AG04450 (cell line): Measurements from ENCODE around the gene C1QL4. TPM values are rescaled to one million over a fixed set of nuclear protein-coding genes. Genes with fewer than 3 reads are reported as not detected.
A peak's percentile ranks its signal among the peaks of the same experiment; 100 is the strongest.

Experiments
- CTCF ChIA-PET: fragments of 300-600, 350-600 bp; formaldehyde crosslinking; extraction: SDS; loops from one replicate; lab custom pipeline; 2022; ENCODE audit warnings: antibody characterized with exemption, inconsistent platforms; lab: Charles Lee
- POLR2A ChIA-PET: fragments of 350-600 bp; formaldehyde crosslinking; extraction: SDS; loops from one replicate; lab custom pipeline; 2021; ENCODE audit warnings: antibody characterized with exemption, inconsistent platforms; lab: Yijun Ruan, JAX
- DNase-seq: peaks from one replicate; pipeline ENCODE4 v3.0.0-alpha.2; 2011; ENCODE audit warnings: low read depth, low spot score
- H3K27ac ChIP-seq: one replicate; pipeline ENCODE4 v1.5.1; 2012; ENCODE audit warnings: low read depth, low read length, control low read depth
- H3K27me3 ChIP-seq: one replicate; pipeline ENCODE4 v1.6.0; 2012; ENCODE audit warnings: low read length; ENCODE audit not compliant: control insufficient read depth, insufficient read depth
- H3K4me3 ChIP-seq: 2 replicates; pipeline ENCODE4 v1.5.1; 2011; ENCODE audit warnings: mild to moderate bottlenecking, low read depth, low read length, control low read depth
- H3K9me3 ChIP-seq: 2 replicates; pipeline ENCODE4 v1.5.1; 2012; ENCODE audit warnings: low read length; ENCODE audit not compliant: control insufficient read depth, insufficient read depth
- CTCF ChIP-seq: IDR thresholded peaks from 2 replicates; pipeline ENCODE4 v1.5.1; 2011; ENCODE audit warnings: low read depth, low read length, control low read depth, inconsistent platforms
- polyA plus RNA-seq: library from polyadenylated mRNA; depleted of rRNA; stranded (reverse); fragments of >200 nt; gene quantifications from 2 replicates; pipeline ENCODE4 v1.2.3, GENCODE V29; 2011

The C1QL4 gene
- polyA plus RNA-seq, 1 experiment: not detected

GRCh38 chr12:49332441-49332861 lies 4.5 kb downstream of the C1QL4 start:
- ChIA-PET POLR2A (interaction anchor here (1.3 to 2.2 kb wide), 3 partner anchors 10 to 15 kb away, joined by 7 to 10 read pairs (median 7); partner anchors contain the start of genes DNAJC22 and TROAP), CTCF (interaction anchor here (0.5 to 4.9 kb wide), 22 partner anchors 10 to 796 kb away, joined by 3 to 85 read pairs (median 9); partner anchors contain the start of genes DNAJC22, MCRS1, PRPF40B and SPATS2)
- no peak for DNase-seq
- H3K4me3 ChIP-seq: no peak overlapping the region
- H3K27ac ChIP-seq: no peak overlapping the region
- no peak for TF ChIP-seq CTCF
- H3K9me3 ChIP-seq: peaks cover 5% of the 10 kb centered on the region; the same call in 1 of the 2 replicates
- peaks cover 37% of the 10 kb centered on the region for H3K27me3 ChIP-seq

GRCh38 chr12:49331380-49332222 lies 5.4 kb downstream of the C1QL4 start:
- peak; percentile 44 for DNase-seq
- Histone ChIP-seq H3K9me3 (peaks cover 4% of the 10 kb centered on the region; the same call in 1 of the 2 replicates), H3K27ac (no peak overlapping the region), H3K4me3 (no peak overlapping the region), H3K27me3 (peaks cover 32% of the 10 kb centered on the region)
- ChIA-PET POLR2A (interaction anchor here (1.3 to 2.2 kb wide), 3 partner anchors 9 to 16 kb away, joined by 7 to 10 read pairs (median 7); partner anchors contain the start of genes DNAJC22 and TROAP), CTCF (interaction anchor here (0.5 to 4.9 kb wide), 31 partner anchors 9 to 305 kb away, joined by 3 to 85 read pairs (median 5); partner anchors contain the start of genes DNAJC22, FAM186B, MCRS1 and PRPF40B)
- peak; percentile 92 for TF ChIP-seq CTCF

GRCh38 chr12:49330631-49331379 lies 6.2 kb downstream of the C1QL4 start:
- no peak overlapping the region for H3K27ac ChIP-seq
- POLR2A ChIA-PET: interaction anchor here (1.3 to 2.2 kb wide), 3 partner anchors 8 to 16 kb away, joined by 7 to 10 read pairs (median 7); partner anchors contain the start of genes DNAJC22 and TROAP
- CTCF ChIA-PET: interaction anchor here (0.6 to 4.9 kb wide), 26 partner anchors 8 to 306 kb away, joined by 3 to 85 read pairs (median 7); partner anchors contain the start of genes DNAJC22, FAM186B, MCRS1 and TROAP
- no peak overlapping the region for H3K4me3 ChIP-seq
- no peak for TF ChIP-seq CTCF
- peaks cover 24% of the 10 kb centered on the region for H3K27me3 ChIP-seq
- H3K9me3 ChIP-seq: no peaks in the 10 kb centered on the region; the same call in 1 of the 2 replicates
- no peak for DNase-seq

GRCh38 chr12:49330032-49330619 lies 6.9 kb downstream of the C1QL4 start:
- TF ChIP-seq CTCF: no peak
- DNase-seq: no peak
- H3K9me3 ChIP-seq: no peaks in the 10 kb centered on the region; the same call in 1 of the 2 replicates
- no peak overlapping the region for H3K27ac ChIP-seq
- ChIA-PET CTCF (interaction anchor here (0.6 to 4.7 kb wide), 3 partner anchors 17 to 307 kb away, joined by 7 to 52 read pairs (median 7); partner anchors contain the start of gene DNAJC22), POLR2A (no interaction called here)
- peaks cover 17% of the 10 kb centered on the region for H3K27me3 ChIP-seq
- H3K4me3 ChIP-seq: no peak overlapping the region
